HCT116 (cell line): ENCODE data around the gene NOL4L. TPM values are rescaled to one million over a fixed set of nuclear protein-coding genes. Genes with fewer than 3 reads are reported as not detected.

Experiments used
- ATAC-seq: fragments of 200-7000 bp; cut with Tn5 transposase; 2 replicates; pipeline ENCODE4 v1.9.1; 2020; ENCODE audit warnings: mild to moderate bottlenecking, moderate library complexity
- BruUV-seq: library from RNA; stranded (reverse); fragments of 400-500 nt; replicated peaks from 2 replicates; lab custom pipeline; 2021; lab: Mats Ljungman, UMichigan
- CTCF ChIA-PET: fragments of 300-600 bp; sonication (Branson Sonifier 250); formaldehyde crosslinking; loops from one replicate; lab custom pipeline; 2021; ENCODE audit warnings: antibody characterized with exemption; lab: Charles Lee
- POLR2A ChIA-PET: fragments of 300-600, 350-600 bp; sonication (Branson Sonifier 250); formaldehyde crosslinking; loops from one replicate; lab custom pipeline; 2021; ENCODE audit warnings: antibody characterized with exemption; lab: Charles Lee
- RAD21 ChIA-PET, 2 experiments: fragments of 300-600 bp; sonication (Branson Sonifier 250); formaldehyde crosslinking; loops; one replicate each; lab custom pipeline; 2023; ENCODE audit warnings: low total read pairs in 2 of 2; ENCODE audit not compliant: uncharacterized antibody in 2 of 2, unreplicated experiment in 2 of 2, low non-redundant PET in 1 of 2; lab: Charles Lee
- DNase-seq: peaks from one replicate; pipeline ENCODE4 v3.0.0-alpha.2; 2010; ENCODE audit warnings: low read depth, low spot score
- H2AFZ ChIP-seq: fragments of 200-600 bp; shearing (Covaris generic), sonication (generic); 2 replicates; pipeline ENCODE4 v1.6.1; 2017; ENCODE audit warnings: low read depth, mixed run types, mixed read lengths, antibody characterized with exemption, low read length; ENCODE audit not compliant: poor library complexity, severe bottlenecking
- H3K27ac ChIP-seq: 2 replicates; pipeline ENCODE4 v1.5.1; 2012; ENCODE audit warnings: low read depth, low read length
- H3K27me3 ChIP-seq: fragments of 200-600 bp; sonication (generic); 2 replicates; pipeline ENCODE4 v1.6.1; 2016; ENCODE audit warnings: mixed run types, low read length, mixed read lengths; ENCODE audit not compliant: insufficient read depth
- H3K36me3 ChIP-seq, 2 experiments: fragments of 200-500 bp in 1 of 2; fragments of 200-600 bp in 1 of 2; sonication (Bioruptor generic) in 1 of 2; sonication (generic) in 1 of 2; 2 replicates each; pipeline versions ENCODE4 v1.5.1 to v1.6.1; 2014 to 2016; ENCODE audit warnings: low read length in 2 of 2, inconsistent platforms in 1 of 2, mixed read lengths in 1 of 2, mixed run types in 1 of 2; ENCODE audit not compliant: insufficient read depth in 2 of 2, control insufficient read depth in 1 of 2
- H3K4me1 ChIP-seq, 2 experiments: fragments of 200-600 bp in 1 of 2; sonication (generic) in 1 of 2; 2 replicates each; pipeline versions ENCODE4 v1.5.1 to v1.6.1; 2012 to 2017; ENCODE audit warnings: low read length in 2 of 2, inconsistent platforms in 1 of 2, mild to moderate bottlenecking in 1 of 2, mixed read lengths in 1 of 2, mixed run types in 1 of 2, moderate library complexity in 1 of 2; ENCODE audit not compliant: insufficient read depth in 2 of 2, control insufficient read depth in 1 of 2
- H3K4me2 ChIP-seq: fragments of 200-600 bp; sonication (generic); 2 replicates; pipeline ENCODE4 v1.6.1; 2017; ENCODE audit warnings: mixed run types, low read length, mixed read lengths
- H3K4me3 ChIP-seq, 2 experiments: fragments of 200-600 bp in 1 of 2; sonication (generic) in 1 of 2; replicated peaks in 1 of 2; 2 replicates each; pipeline ENCODE4 v1.5.1; 2011 to 2016; ENCODE audit warnings: low read length in 2 of 2, control low read depth in 1 of 2, low read depth in 1 of 2, mild to moderate bottlenecking in 1 of 2, mixed read lengths in 1 of 2, mixed run types in 1 of 2
- H3K79me2 ChIP-seq: fragments of 200-600 bp; sonication (generic); 2 replicates; pipeline ENCODE4 v1.6.1; 2017; ENCODE audit warnings: mild to moderate bottlenecking, mixed run types, low read length, moderate library complexity, mixed read lengths; ENCODE audit not compliant: insufficient read depth
- H3K9ac ChIP-seq: fragments of 200-600 bp; sonication (generic); 2 replicates; pipeline ENCODE4 v1.6.1; 2016; ENCODE audit warnings: low read length, mixed read lengths
- H3K9me2 ChIP-seq: fragments of 200-600 bp; sonication (generic), shearing (Covaris generic); 2 replicates; pipeline ENCODE4 v1.6.1; 2017; ENCODE audit warnings: mixed run types, mild to moderate bottlenecking, moderate library complexity; ENCODE audit not compliant: insufficient read depth
- H3K9me3 ChIP-seq, 2 experiments: fragments of 200-500 bp in 1 of 2; fragments of 200-600 bp in 1 of 2; sonication (Bioruptor generic) in 1 of 2; sonication (generic) in 1 of 2; 2 replicates each; pipeline ENCODE4 v1.6.1; 2014 to 2017; ENCODE audit warnings: low read length in 2 of 2, mixed read lengths in 2 of 2, inconsistent platforms in 1 of 2, low read depth in 1 of 2, mild to moderate bottlenecking in 1 of 2, mixed run types in 1 of 2, moderate library complexity in 1 of 2; ENCODE audit not compliant: control insufficient read depth in 1 of 2, insufficient read depth in 1 of 2
- H4K20me1 ChIP-seq: fragments of 200-600 bp; sonication (generic), shearing (Covaris generic); 2 replicates; pipeline ENCODE4 v1.6.1; 2017; ENCODE audit warnings: mixed run types, mild to moderate bottlenecking, moderate library complexity; ENCODE audit not compliant: insufficient read depth
- CBX3 ChIP-seq: IDR thresholded peaks from 2 replicates; pipeline ENCODE4 v1.6.1; 2012; ENCODE audit warnings: low read depth
- CEBPB ChIP-seq: IDR thresholded peaks from 2 replicates; pipeline ENCODE4 v1.6.1; 2012; ENCODE audit warnings: low read depth
- EGR1 ChIP-seq: IDR thresholded peaks from 2 replicates; pipeline ENCODE4 v1.6.1; 2012; ENCODE audit warnings: low read depth
- ELF1 ChIP-seq: IDR thresholded peaks from 2 replicates; pipeline ENCODE4 v1.6.1; 2012; ENCODE audit warnings: low read depth, borderline replicate concordance
- EZH2 ChIP-seq: fragments of 200-600 bp; sonication (generic); IDR thresholded peaks from 2 replicates; pipeline ENCODE4 v1.6.1; 2017; ENCODE audit warnings: antibody characterized with exemption, mixed run types
- EZH2phosphoT487 ChIP-seq: fragments of 200-600 bp; IDR thresholded peaks from 2 replicates; pipeline ENCODE4 v1.6.1; 2018; ENCODE audit warnings: antibody characterized with exemption, borderline replicate concordance
- FOSL1 ChIP-seq: IDR thresholded peaks from 2 replicates; pipeline ENCODE4 v1.6.1; 2012; ENCODE audit warnings: low read depth
- JUND ChIP-seq: IDR thresholded peaks from 2 replicates; pipeline ENCODE4 v1.6.1; 2012
- POLR2A ChIP-seq: IDR thresholded peaks from 2 replicates; pipeline ENCODE4 v1.7.0; 2011; ENCODE audit warnings: borderline replicate concordance; ENCODE audit not compliant: insufficient read depth, insufficient read length; ENCODE audit errors: extremely low read depth
- RAD21 ChIP-seq: IDR thresholded peaks from 2 replicates; pipeline ENCODE4 v1.6.1; 2012; ENCODE audit warnings: low read depth, mild to moderate bottlenecking
- SRF ChIP-seq: IDR thresholded peaks from 2 replicates; pipeline ENCODE4 v1.6.1; 2012; ENCODE audit warnings: low read depth
- TCF7L2 ChIP-seq: IDR thresholded peaks from 2 replicates; pipeline ENCODE4 v1.7.0; 2011; ENCODE audit warnings: borderline replicate concordance, inconsistent platforms; ENCODE audit not compliant: insufficient read depth, insufficient read length; ENCODE audit errors: extremely low read depth
- ZFX ChIP-seq: fragments of 450-650 bp; IDR thresholded peaks from 2 replicates; pipeline ENCODE4 v1.6.1; 2017
- intact Hi-C: fragments of 100-400 bp; cut with micrococcal nuclease; formaldehyde crosslinking; loops from 2 replicates; pipeline ENCODE4 v1.10.0; 2022
- total RNA-seq: library from RNA; stranded (reverse); gene quantifications from one replicate; pipeline ENCODE4 v1.2.1, GENCODE V29; 2021; ENCODE audit not compliant: unreplicated experiment
- TF ChIP-seq, protein P1 (sequence below): IDR thresholded peaks from 2 replicates; pipeline ENCODE4 v1.6.1; 2011; ENCODE audit warnings: mild to moderate bottlenecking, low read length, moderate library complexity; ENCODE audit not compliant: insufficient replicate concordance; ENCODE audit errors: extremely low read depth
- TF ChIP-seq, protein P2 (sequence below): IDR thresholded peaks from 2 replicates; pipeline ENCODE4 v1.6.1; 2012
- TF ChIP-seq, protein P3 (sequence below), 3 experiments: fragments of 200-600 bp in 1 of 3; sonication (generic) in 1 of 3; IDR thresholded peaks in 2 of 3; conservative IDR thresholded peaks in 1 of 3; 2 replicates each; pipeline ENCODE4 v1.5.1; 2012 to 2017; ENCODE audit warnings: low read depth in 2 of 3, low read length in 2 of 3, antibody characterized with exemption in 1 of 3, borderline replicate concordance in 1 of 3, control low read depth in 1 of 3, mild to moderate bottlenecking in 1 of 3, mixed read lengths in 1 of 3, mixed run types in 1 of 3, moderate library complexity in 1 of 3; ENCODE audit not compliant: insufficient read depth in 1 of 3

NOL4L gene
- total RNA-seq, 1 experiment from 2014 or later: 5.9 TPM

DNA sequence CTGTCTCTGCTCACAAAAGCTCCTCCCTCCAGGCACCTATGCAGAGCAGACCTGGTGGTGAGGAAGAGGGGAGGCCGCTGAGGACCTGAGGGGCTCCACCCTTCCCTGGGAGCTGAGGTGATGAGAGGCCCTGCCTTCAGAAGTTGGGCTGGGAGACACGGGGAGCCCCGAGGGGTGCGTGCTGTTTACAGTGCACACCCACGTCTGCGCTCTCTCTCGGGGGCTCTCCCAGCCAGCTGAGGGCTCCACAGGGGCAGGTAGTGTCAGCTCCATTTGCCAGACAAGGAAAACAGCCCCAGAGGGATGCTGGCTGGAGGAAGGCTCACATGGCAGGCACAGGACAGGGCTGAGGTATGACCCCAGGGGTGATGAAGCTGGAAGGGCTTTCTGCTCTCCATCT lies 13.5 kb upstream of the NOL4L start:
- TF ChIP-seq FOSL1: no peak
- no peak for TF ChIP-seq CEBPB
- no peak for TF ChIP-seq JUND
- no peak for TF ChIP-seq EZH2
- TF ChIP-seq EGR1: no peak
- no peak for TF ChIP-seq TCF7L2
- TF ChIP-seq SRF: no peak
- TF ChIP-seq, protein P1, sequence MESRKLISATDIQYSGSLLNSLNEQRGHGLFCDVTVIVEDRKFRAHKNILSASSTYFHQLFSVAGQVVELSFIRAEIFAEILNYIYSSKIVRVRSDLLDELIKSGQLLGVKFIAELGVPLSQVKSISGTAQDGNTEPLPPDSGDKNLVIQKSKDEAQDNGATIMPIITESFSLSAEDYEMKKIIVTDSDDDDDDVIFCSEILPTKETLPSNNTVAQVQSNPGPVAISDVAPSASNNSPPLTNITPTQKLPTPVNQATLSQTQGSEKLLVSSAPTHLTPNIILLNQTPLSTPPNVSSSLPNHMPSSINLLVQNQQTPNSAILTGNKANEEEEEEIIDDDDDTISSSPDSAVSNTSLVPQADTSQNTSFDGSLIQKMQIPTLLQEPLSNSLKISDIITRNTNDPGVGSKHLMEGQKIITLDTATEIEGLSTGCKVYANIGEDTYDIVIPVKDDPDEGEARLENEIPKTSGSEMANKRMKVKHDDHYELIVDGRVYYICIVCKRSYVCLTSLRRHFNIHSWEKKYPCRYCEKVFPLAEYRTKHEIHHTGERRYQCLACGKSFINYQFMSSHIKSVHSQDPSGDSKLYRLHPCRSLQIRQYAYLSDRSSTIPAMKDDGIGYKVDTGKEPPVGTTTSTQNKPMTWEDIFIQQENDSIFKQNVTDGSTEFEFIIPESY: no peak
- TF ChIP-seq EZH2phosphoT487: no peak
- no peak for TF ChIP-seq POLR2A
- TF ChIP-seq, protein P2, sequence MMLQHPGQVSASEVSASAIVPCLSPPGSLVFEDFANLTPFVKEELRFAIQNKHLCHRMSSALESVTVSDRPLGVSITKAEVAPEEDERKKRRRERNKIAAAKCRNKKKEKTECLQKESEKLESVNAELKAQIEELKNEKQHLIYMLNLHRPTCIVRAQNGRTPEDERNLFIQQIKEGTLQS: no peak
- no peak for TF ChIP-seq ELF1
- TF ChIP-seq, protein P3, sequence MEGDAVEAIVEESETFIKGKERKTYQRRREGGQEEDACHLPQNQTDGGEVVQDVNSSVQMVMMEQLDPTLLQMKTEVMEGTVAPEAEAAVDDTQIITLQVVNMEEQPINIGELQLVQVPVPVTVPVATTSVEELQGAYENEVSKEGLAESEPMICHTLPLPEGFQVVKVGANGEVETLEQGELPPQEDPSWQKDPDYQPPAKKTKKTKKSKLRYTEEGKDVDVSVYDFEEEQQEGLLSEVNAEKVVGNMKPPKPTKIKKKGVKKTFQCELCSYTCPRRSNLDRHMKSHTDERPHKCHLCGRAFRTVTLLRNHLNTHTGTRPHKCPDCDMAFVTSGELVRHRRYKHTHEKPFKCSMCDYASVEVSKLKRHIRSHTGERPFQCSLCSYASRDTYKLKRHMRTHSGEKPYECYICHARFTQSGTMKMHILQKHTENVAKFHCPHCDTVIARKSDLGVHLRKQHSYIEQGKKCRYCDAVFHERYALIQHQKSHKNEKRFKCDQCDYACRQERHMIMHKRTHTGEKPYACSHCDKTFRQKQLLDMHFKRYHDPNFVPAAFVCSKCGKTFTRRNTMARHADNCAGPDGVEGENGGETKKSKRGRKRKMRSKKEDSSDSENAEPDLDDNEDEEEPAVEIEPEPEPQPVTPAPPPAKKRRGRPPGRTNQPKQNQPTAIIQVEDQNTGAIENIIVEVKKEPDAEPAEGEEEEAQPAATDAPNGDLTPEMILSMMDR (IDR thresholded peaks at IDR 0.05 in 2 of 3, conservative IDR thresholded peaks at IDR 0.05 in 1 of 3; ENCODE audit: borderline replicate concordance in 1 of 3, insufficient read depth in 1 of 3, low read depth in 2 of 3, low read length in 2 of 3): no peak
- TF ChIP-seq ZFX: no peak
- no peak for TF ChIP-seq RAD21
- no peak for TF ChIP-seq CBX3
- RAD21 ChIA-PET: no interaction called here
- CTCF ChIA-PET: no interaction called here
- H3K27ac ChIP-seq: no peak overlapping the region
- no peak overlapping the region for H2AFZ ChIP-seq
- no peaks in the 10 kb centered on the region for H3K9me2 ChIP-seq
- H3K9ac ChIP-seq: no peak overlapping the region
- H3K27me3 ChIP-seq: no peaks in the 10 kb centered on the region
- H3K36me3 ChIP-seq: no peaks in the 10 kb centered on the region
- POLR2A ChIA-PET: no interaction called here
- DNase-seq (no peak), ATAC-seq (no peak; the same call in 1 of the 2 replicates)
- H3K4me3 ChIP-seq: no peak overlapping the region
- no peak overlapping the region for H3K4me2 ChIP-seq
- H3K79me2 ChIP-seq: no peaks in the 10 kb centered on the region
- intact Hi-C loops: no loop called here
- H3K4me1 ChIP-seq: no peaks in the 10 kb centered on the region
- no TSS peak for BruUV-seq
- H3K9me3 ChIP-seq: no peaks in the 10 kb centered on the region
- no peaks in the 10 kb centered on the region for H4K20me1 ChIP-seq
